A549 (cell line): Measurements from ENCODE around the gene HOXA10.

Source experiments
- CTCF ChIP-seq: fragments of >200 bp; sonication (Bioruptor Twin); formaldehyde crosslinking; IDR thresholded peaks from 3 replicates; pipeline ENCODE4 v1.5.1; 2016
- EP300 ChIP-seq, 2 experiments: fragments of >200 bp; sonication (Bioruptor Twin); formaldehyde crosslinking; IDR thresholded peaks; 2 replicates in 1 of 2; 3 replicates in 1 of 2; pipeline ENCODE4 v1.6.1; 2016 to 2017
- KDM1A ChIP-seq: fragments of 200-600 bp; sonication (generic); IDR thresholded peaks from 2 replicates; pipeline ENCODE4 v1.6.1; 2016; ENCODE audit warnings: low read depth, mild to moderate bottlenecking
- KDM5A ChIP-seq: fragments of 200-600 bp; sonication (generic); IDR thresholded peaks from 2 replicates; pipeline ENCODE4 v1.6.1; 2016; ENCODE audit warnings: antibody characterized with exemption, mild to moderate bottlenecking
- MAFK ChIP-seq: fragments of 450-650 bp; IDR thresholded peaks from 2 replicates; pipeline ENCODE4 v1.6.1; 2014; ENCODE audit not compliant: partially characterized antibody
- POLR2A ChIP-seq: IDR thresholded peaks from 2 replicates; pipeline ENCODE4 v1.6.1; 2012; ENCODE audit warnings: mild to moderate bottlenecking, low read length
- REST ChIP-seq: fragments of 200-600 bp; sonication (generic); IDR thresholded peaks from 2 replicates; pipeline ENCODE4 v1.6.1; 2016; ENCODE audit warnings: antibody characterized with exemption, mild to moderate bottlenecking, moderate library complexity

GRCh38 chr7:27150568-27151340 is 23.4 kb downstream of the HOXA10 start:
- TF ChIP-seq REST, result peak; percentile 83
- TF ChIP-seq EP300 (IDR thresholded peaks at IDR 0.05), result no peak
- peak; percentile 78 for TF ChIP-seq CTCF
- TF ChIP-seq POLR2A, result peak; percentile 56
- no peak for TF ChIP-seq KDM1A
- no peak for TF ChIP-seq KDM5A
- no peak for TF ChIP-seq MAFK
